ENCODE measurements around the gene PRRC2A.

- TF ChIP-seq EZH2 (IDR thresholded peaks at IDR 0.05; ENCODE audit: insufficient read depth, low read length): no peak
- TF ChIP-seq CTCF (IDR thresholded peaks at IDR 0.05; ENCODE audit: insufficient read depth, low read depth, low read length): no peak
Observed at GRCh38 chr6:31586008-31586407, 34.5 kb upstream of the PRRC2A start, which contains the start of gene LST1.
